Measurements from ENCODE around the gene ANK2.
A peak's percentile ranks its signal among the peaks of the same experiment; 100 is the strongest.
"Not testable (repeated sequence)": the region's sequence is repeated elsewhere in the genome, so short reads cannot be mapped to it uniquely, and the experiment has no call there.

The ANK2 gene

DNA sequence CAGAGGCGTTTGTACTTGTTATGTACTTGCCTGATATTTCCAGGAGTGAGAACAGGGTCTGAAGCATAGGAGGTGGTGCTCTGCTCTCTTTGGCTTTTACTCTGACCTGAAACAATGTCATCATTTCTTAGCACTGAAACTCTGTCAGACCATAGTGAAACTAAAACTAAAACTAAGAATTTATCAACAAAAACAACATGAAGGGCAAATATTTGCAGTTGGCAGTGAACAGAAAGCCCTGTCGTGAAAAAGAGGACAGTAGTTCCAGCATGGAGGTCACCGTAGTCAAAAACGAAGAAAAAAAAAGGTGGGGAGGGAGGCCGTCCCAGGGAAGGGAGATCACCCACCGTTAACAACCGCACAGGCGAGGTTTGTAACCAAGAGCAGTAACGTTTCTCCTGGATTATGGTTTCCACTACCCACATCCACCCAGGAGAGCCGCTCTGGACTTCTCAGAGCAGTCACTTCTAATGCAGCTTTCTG, 97.5 kb downstream of the ANK2 start:
- no peak for DNase-seq

DNA sequence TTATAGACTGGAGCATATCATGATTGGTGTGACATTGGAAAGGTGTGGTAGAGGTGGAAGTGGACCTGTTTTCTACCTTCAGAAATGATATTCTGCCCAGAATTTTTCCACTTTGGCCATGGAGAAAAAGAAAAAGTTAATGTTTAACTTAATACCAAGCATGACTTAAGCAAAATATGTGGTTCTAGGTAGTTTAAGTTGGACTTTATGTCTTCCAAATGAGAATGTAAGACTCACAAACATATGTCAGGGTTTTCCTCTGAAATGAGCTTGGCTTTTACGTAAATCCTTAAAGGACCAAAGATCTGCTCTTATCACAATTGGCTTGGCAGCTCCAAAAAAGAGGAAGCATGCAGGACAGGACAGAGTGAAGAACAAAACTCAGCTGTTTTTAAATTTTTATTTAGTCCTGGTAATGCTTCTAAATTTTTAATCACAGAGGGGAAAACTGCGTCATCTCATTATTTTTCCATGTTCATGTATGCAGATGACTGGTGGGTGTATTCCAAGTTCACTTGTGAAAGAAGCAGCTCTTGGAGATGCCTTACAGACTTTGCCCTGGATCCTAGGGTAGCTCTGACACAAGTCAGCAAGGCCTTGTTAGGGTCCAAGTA, 98.2 kb downstream of the ANK2 start:
- DNase-seq = no peak

DNA sequence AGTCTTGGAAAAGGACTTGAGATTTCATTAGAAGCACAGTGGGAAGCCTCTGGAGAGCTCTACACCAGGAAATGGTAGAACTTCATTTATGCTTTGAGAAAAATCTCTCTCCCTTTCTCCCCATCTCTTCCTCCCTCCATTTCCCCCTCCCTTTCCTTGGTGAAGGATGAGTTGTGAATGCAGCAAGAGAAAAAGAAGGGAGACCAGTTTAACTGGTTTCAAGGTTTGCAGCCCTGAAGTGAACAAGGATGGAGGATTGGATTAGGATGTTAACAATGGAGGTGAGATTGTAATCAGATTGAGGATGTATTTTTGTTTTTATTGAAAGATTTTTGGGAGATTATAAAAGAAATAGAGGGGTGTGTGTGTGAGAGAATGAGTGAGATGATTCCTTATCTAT, 99.5 kb downstream of the ANK2 start:
- no peak for DNase-seq

DNA sequence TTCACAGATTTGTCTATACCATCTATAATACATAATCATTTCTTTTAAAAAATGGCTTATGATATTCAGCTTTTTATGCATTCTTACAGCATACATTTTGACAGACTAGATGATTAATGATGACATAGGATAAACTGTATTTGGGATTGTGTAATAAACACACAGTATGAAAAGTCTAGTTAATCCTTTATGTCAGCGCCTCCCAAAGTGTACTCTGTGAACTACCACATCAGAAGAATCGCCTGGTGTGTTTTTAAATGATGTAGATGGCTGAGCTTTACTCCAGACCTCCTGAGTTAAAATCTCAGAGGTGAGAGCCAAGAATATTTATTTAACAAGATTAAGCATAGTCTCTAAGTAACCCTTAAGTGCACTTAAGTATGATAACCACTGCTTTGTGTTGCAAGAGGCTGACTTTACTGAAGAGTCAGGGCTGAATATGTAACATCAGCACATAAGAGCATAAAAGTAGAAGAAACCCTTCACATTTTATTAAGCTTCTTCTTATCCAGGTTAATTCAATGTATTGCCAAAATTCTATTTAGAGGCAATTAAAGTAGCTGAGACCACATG, 104.2 kb downstream of the ANK2 start:
- DNase-seq = no peak

DNA sequence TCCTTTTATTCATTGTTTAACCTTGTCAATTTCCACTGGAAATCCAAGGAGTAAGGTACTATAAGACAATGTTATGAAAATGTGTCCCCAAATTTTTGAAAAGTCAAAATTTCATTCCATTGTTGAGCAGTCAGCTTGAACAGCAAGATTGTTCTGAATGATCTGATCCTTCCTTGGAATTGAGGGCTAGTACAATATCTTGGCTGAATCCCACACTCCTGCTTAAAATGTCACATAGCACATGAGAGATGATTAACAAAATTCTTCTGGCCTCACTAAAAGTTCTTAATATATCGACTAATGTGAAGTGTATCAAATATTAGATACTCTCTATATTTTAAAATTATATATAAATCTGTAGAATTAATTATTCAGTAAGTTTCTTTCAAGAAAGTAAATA, 104.8 kb downstream of the ANK2 start:
- no peak for DNase-seq

DNA sequence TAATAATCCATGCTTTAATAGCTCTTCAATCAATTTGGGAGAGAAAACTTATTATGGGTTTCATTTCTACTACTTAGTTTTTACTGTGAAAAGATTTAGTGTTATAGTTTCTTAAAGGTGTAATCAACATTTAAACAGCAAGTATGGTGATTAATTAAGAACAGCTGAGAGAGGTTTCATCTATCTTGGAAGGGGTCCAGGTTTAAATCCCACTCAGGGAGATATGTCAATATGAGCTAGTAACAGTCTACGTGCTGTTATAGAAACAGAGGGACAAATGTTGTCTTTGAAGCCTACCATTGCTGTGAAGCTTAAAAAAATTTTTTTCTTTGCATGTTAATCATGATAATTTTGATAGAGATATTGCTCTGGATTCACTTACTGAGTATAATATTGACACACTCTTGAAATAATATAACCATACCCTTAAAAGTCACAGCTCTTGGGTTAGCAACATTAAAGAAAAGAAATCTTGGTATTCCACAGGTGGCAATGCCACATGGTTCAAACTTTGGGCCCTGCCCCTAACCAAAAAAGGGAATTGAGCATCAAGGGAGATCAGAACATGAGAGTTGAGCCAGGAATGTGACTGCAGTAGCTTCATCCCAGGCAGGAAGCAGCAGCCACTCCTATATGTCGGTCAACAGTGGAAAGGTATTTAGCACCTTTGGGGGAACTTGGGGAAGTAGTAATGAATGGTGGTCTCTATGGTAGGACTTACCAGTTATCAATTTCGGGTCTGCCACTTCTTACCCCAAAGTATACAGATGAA, 107.8 kb downstream of the ANK2 start:
- DNase-seq = no peak

DNA sequence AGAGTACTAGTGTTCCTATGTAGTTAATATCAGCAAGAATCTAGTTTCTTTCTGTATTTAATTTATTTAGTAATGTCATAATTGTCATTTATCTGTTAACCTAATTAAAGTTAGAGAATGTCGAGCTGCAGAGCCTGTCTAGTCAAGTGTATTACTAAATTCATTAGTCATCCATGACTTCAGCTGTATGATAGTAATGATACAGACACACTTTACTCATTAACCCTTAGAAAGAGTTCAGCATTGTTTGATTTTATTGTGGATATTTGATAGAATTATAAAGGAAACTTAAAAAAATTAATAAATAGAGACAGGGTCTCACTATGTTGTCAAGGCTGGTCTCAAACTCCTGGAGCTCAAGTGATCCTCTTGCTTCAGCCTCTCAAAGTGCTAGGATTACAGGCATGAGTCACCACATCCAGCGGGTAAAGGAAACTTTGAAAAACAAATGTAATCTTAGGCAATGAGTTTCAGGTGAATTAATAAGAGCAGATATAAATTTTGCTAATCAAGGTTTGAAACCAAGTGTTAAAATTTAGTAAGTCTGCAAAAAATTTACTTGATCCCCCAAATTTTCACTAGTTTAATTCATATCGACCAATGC, 110.6 kb downstream of the ANK2 start:
- no peak for DNase-seq

DNA sequence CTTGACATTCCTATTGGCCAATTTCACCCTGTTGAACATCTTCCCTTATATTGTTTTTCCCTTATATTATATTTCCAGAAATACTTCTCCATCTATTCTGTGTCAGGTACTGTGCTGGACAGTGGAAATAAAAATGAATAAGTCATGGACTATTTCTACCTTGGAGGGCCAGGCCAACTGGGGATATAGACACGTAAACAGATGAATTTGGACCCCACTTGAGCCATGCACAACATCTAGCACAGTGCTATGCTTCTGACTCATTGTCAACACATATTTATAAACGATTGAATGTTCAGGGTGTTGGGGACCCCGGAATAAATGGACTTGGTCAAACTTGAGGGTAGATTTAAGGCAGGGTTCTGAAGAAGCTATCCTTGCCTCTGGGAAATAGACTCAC, 111.1 kb downstream of the ANK2 start:
- DNase-seq = no peak

DNA sequence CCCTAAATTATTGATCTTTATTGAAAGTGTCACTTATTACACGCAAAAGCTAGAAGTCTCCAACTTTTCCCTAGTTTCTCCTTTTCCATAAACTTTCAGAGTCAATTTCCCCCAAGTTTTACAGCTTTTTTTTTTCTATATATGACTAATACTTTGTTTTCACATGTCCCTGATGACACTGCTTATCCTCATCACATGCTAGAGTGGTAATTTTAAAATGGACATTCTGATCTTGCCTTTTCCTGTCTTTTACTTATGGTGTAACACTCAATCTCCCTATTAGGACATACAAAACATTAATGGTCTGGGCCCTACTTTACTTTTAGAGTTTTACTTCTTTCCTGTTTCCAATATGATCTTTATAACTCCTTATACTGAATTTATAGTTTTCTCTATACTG, 112.6 kb downstream of the ANK2 start:
- no peak for DNase-seq

DNA sequence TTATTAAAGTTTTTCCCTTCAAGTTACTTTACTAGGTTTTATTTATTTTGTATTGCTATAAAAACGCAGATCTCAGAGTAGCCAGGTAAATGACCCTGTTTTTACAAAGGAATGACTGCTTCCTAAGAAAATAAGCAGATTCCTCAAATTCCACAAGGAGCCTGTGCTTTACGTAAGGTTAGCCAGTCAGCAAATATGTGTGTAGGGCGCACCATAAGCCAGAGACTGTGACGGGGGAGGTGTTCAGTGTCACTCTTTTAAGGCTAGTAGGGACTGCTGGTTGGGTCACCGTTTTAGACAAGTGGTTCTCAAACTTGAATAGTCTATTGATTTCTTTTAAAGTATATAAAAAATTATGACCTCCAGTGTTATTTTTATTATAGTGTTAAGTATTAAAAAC, 119.9 kb downstream of the ANK2 start:
- no peak for DNase-seq

DNA sequence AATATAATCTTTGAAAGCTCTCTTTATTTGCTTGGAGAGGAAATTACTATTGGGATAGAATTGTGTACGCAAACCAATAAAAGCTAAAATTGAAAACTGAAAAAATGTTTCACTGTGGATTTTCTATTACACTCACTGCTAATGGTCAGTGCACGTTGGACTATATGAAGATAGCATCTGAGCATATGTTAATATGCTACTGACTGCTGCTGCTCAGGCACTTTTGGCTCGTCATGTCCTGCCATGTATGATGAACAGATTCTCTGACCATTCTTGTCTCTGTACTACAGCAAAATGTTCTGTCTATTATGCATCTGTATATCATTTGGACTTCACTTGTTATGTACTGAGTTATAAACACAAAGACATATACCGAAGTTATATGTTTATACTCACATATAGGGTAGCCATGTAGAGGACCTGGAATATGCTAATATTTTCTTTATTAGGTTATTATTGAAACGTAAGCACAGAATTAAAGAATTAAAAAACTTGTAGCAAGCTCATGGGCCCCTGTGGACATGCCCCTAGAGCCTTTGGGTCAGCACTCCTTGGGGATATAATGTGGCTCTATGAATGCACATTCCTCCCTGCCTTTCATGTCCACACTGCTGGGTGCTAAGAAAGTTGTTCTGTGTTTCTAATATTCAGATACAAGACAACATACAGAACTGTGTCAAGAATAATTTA, 120.8 kb downstream of the ANK2 start:
- no peak for DNase-seq

DNA sequence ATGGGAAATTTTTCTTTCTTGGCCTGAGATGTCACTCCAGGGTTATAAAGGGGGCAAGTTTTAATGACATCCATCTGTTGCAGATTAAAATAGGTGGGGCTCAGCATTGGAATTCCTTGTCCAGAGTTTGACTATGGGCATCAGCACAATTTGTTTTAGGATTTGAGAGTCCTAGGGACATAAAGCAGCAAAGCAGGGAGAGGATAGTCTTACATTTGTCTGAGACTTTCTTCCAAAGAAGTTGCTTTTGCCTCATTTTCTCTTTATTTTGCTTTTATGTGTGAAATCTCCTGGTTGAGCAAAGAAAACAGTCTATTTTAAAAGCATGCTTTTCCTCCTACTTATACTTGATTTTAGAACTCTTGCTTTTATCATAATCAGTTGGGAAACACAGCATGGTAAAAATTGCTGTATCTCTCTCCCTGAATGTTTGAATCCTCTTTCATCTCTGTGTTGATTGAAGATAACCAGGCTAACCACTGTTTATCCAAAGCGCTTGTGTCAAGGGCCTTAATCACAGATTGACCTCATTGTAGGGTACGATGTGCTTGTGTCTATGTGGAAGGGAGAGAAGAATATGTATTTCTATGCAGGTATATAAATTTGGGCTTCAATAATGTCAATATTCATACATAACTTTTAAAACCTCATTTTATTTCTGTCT, 121.5 kb downstream of the ANK2 start:
- no peak for DNase-seq

DNA sequence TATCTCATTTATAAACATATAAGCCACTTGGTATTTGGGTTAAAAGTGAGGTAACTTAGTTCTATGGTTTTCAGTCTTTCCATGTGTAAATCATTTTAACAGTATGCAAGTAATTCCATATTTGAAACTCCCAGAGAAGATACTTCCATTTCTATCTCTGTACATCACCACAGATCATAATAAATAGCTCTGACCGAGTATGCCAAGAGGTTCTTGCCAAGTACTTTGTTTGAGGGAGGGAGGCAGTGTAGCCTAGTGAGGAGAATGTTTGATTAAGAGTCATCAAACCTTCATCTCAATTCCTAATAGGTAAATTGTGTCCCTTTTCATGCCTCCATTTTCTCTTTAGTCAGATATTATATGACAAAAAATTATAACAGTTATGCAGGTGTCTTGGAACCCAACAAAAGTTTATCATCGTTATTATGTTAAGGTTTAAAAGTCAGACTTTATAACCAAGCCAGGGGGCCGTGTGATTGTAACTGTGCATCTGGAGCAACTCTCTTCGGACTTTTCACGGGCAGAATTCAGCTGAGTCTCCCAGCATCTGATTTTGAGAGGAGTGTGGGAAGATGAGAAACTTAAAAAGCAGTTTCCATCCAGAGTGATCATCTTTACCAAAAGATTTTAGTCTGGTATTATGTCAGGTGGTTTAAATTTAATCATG, 123.8 kb downstream of the ANK2 start:
- DNase-seq = no peak

DNA sequence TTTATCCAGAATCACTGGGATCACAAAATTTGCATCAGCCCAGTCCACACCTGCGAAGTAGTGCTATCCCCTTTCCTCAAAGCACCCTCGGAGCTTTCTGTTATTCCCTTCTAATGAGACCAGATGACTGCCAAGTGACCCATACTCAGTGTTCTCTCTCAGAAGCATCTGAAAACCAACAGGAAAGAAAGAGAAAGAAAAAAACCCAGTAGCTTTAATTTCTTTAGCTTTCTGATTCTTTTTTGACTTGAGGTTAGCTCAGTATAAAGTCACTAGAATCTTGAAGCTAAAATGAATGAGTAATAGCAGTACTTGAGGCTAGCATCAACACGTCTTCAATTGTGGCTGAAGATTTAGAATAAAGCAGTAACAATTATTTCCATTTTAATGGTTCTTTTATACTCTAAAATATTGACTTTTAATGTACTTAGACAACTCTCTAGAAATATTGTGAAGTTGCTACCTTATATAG, 124.4 kb downstream of the ANK2 start:
- no peak for DNase-seq

DNA sequence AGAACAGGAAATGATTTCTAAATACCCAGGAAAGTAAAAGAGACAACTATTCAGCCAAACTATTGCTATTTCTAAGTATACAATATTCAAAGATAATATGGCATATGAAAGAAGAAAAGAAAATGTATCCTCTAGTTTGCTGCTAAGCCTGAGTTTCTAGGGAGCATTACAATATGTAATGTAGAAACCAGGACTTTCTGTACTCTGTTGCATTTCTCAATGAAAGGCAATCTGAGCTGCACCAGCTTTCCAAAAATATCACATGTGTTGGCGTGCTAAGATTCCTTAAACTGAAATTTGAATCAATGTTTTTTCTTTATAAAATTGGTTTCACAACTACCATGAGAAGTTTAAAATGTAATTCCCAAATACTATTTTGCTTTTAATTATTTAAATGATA, 129.6 kb downstream of the ANK2 start:
- peak in 1 of 56 donors; percentile 5 for DNase-seq

DNA sequence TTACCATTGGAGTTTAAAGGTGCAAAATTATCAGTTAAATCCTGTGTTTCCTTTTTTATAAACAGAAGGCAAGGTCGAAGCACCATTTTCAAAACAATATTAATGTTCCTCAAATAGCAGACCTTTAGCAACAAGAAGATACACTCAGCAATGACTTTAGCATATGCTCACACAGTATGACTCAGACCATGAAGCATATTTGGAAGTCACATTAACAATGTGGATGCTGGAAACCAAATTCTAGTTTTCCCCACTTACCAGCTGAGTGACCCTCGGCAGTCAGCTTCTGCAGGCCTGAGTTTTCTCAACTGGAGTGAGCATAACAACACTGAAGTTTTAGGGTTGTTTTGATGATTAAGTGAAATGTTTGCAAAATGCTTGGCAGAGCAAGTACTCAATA, 130.5 kb downstream of the ANK2 start:
- no peak for DNase-seq

DNA sequence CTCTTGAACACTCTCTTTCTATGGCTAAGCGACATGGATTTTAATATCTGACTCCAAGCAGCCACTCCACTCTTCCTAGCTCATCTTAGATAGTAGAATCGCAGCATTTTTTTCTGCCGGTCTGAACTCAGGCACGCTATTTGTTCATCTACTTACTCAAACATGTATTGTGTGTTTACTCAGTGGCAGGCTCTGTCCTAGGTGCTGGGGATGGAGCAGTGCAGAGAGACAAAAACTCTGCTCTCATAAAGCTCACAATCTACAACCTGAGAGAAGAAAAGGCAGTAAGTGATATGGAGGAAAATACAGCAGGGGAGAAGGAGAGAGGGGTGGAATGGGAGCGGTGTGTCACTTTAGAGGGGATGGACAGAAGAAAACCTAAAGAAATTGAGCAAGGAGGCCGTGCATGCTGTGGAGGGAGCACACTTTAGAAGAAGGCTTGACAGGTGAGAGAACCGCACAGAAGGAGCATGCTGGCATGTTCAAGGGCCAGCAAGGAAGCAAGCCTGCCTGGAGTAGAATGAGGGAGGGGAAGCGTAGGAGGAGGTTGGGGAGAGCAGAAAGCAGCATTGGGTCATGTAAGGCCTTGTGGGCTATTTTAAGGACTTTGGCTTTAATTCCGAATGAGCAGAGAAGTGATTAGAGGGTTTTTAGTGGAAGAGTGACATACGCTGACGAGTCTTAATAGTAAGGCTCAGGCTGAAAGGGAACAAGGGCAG, 132.0 kb downstream of the ANK2 start:
- DNase-seq = peak in 1 of 56 donors; percentile 3

DNA sequence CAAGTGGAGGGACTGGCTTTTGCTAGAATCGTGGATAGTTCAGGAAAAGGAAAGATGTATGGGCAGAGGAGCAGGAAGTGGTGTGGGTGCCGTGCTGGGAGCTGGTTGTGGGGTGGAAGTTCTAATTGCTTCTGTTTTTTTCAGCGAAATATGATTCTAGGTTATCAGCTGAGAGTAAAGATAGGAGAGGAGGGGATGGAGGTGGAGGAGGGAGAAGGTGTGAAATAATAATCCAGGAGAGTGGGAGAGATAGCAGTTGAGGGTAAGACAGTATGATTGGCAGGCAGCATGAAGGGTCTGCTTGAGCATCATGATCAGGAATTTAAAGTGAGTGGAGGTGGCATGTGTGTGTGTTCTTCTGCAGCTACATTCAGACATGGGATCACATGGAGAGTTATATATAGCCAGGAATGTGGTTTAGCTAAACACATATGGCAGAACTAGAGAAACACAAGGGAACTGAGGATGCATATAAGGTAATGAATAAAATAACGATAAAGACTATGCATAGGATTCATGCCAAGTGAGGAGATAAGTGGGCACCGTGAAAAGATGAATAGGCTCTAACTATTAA, 133.7 kb downstream of the ANK2 start:
- no peak for DNase-seq

DNA sequence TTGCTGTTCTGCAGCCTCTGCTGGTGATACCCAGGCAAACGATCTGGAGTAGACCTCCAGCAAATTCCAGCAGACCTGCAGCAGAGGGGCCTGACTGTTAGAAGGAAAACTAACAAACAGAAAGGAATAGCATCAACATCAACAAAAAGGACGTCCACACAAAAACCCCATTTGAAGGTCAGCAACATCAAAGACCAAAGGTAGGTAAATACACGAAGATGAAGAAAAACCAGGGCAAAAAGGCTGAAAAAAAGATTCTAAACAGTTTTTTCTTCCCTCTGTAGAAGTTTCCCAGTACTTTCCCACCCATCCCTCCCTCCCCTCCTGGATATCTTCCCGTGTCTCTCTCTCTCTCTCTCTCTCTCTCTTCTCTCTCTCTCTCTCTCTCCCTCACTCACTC, 136.8 kb downstream of the ANK2 start:
- not testable (repeated sequence) for DNase-seq

Data from amygdala (tissue), 56 donors.